CD14-positive monocyte (primary cell): ENCODE measurements around the gene CMTM2. TPM values are rescaled to one million over a fixed set of nuclear protein-coding genes. Genes with fewer than 3 reads are reported as not detected.
A peak's percentile ranks its signal among the peaks of the same experiment; 100 is the strongest.

Experiments
- DNase-seq, 3 donors: peaks; one replicate each; pipeline ENCODE4 v3.0.0-alpha.2; 2011 to 2022
- H2AFZ ChIP-seq: 2 replicates; pipeline ENCODE4 v1.6.0; 2012; ENCODE audit warnings: mild to moderate bottlenecking, low read depth, low read length, inconsistent platforms; ENCODE audit not compliant: insufficient read depth, poor library complexity, severe bottlenecking
- H3K27ac ChIP-seq, 2 donors: 1 replicate in 1 of 2; 2 replicates in 1 of 2; pipeline ENCODE4 v1.5.1; 2012 to 2013; ENCODE audit warnings: low read length in 2 of 2, control low read depth in 1 of 2, inconsistent platforms in 1 of 2, low read depth in 1 of 2, mild to moderate bottlenecking in 1 of 2
- H3K27me3 ChIP-seq, 2 donors: one replicate each; pipeline versions ENCODE4 v1.6.0 to v1.6.1; 2011 to 2013; ENCODE audit warnings: low read length in 2 of 2; ENCODE audit not compliant: control insufficient read depth in 2 of 2, insufficient read depth in 2 of 2
- H3K36me3 ChIP-seq, 2 donors: replicated peaks in 1 of 2; 1 replicate in 1 of 2; 2 replicates in 1 of 2; pipeline versions ENCODE4 v1.5.1 to v1.6.1; 2012 to 2013; ENCODE audit warnings: low read length in 2 of 2, control low read depth in 1 of 2, inconsistent platforms in 1 of 2, mild to moderate bottlenecking in 1 of 2; ENCODE audit not compliant: insufficient read depth in 2 of 2, control insufficient read depth in 1 of 2
- H3K4me1 ChIP-seq, 2 donors: 1 replicate in 1 of 2; 2 replicates in 1 of 2; pipeline versions ENCODE4 v1.5.1 to v1.6.1; 2012 to 2013; ENCODE audit warnings: low read length in 2 of 2, control low read depth in 1 of 2, inconsistent platforms in 1 of 2, mild to moderate bottlenecking in 1 of 2, moderate library complexity in 1 of 2; ENCODE audit not compliant: insufficient read depth in 2 of 2, control insufficient read depth in 1 of 2
- H3K4me2 ChIP-seq: replicated peaks from 2 replicates; pipeline ENCODE3; 2012; ENCODE audit warnings: low read length, moderate library complexity, mild to moderate bottlenecking; ENCODE audit not compliant: poor library complexity, severe bottlenecking; ENCODE audit errors: extremely low read depth
- H3K4me3 ChIP-seq, 3 experiments: fragments of 200-600 bp in 1 of 3; sonication (generic) in 1 of 3; replicated peaks in 1 of 3; 1 replicate in 2 of 3; 2 replicates in 1 of 3; pipeline ENCODE4 v1.5.1; 2011 to 2013; ENCODE audit warnings: low read length in 3 of 3, mild to moderate bottlenecking in 3 of 3, control low read depth in 2 of 3, low read depth in 2 of 3, inconsistent platforms in 1 of 3, moderate library complexity in 1 of 3
- H3K79me2 ChIP-seq: 2 replicates; pipeline ENCODE4 v1.6.0; 2012; ENCODE audit warnings: mild to moderate bottlenecking, control low read depth, inconsistent platforms, low read length, moderate library complexity; ENCODE audit not compliant: insufficient read depth
- H3K9ac ChIP-seq: 2 replicates; pipeline ENCODE4 v1.6.0; 2017; ENCODE audit warnings: low read length, mild to moderate bottlenecking; ENCODE audit not compliant: insufficient read depth, poor library complexity, severe bottlenecking
- H3K9me3 ChIP-seq, 2 donors: replicated peaks in 1 of 2; 1 replicate in 1 of 2; 2 replicates in 1 of 2; pipeline versions ENCODE4 v1.5.1 to v1.6.1; 2012 to 2013; ENCODE audit warnings: low read length in 2 of 2, control low read depth in 1 of 2; ENCODE audit not compliant: control insufficient read depth in 1 of 2, insufficient read depth in 1 of 2
- H4K20me1 ChIP-seq: 2 replicates; pipeline ENCODE4 v1.6.0; 2012; ENCODE audit warnings: mild to moderate bottlenecking, low read length, control low read depth, moderate library complexity; ENCODE audit not compliant: insufficient read depth
- H3K27ac Mint-ChIP-seq, 7 donors: one replicate each; pipeline ENCODE4 v1.8.0; 2020; ENCODE audit warnings: mild to moderate bottlenecking in 7 of 7, mixed read lengths in 7 of 7, moderate library complexity in 6 of 7, inconsistent platforms in 2 of 7
- H3K27me3 Mint-ChIP-seq, 3 donors: one replicate each; pipeline ENCODE4 v1.8.0; 2021 to 2022; ENCODE audit warnings: low read depth in 3 of 3, mild to moderate bottlenecking in 3 of 3, mixed read lengths in 3 of 3, moderate library complexity in 3 of 3, inconsistent platforms in 1 of 3
- H3K36me3 Mint-ChIP-seq, 2 donors: one replicate each; pipeline ENCODE4 v1.8.0; 2020; ENCODE audit warnings: mixed read lengths in 2 of 2, inconsistent platforms in 1 of 2, mild to moderate bottlenecking in 1 of 2
- H3K4me1 Mint-ChIP-seq: one replicate; pipeline ENCODE4 v1.8.0; 2020; ENCODE audit warnings: mild to moderate bottlenecking, mixed read lengths
- H3K4me3 Mint-ChIP-seq, 2 donors: one replicate each; pipeline ENCODE4 v1.8.0; 2020; ENCODE audit warnings: mild to moderate bottlenecking in 2 of 2, mixed read lengths in 2 of 2, moderate library complexity in 1 of 2
- H3K9me3 Mint-ChIP-seq, 7 donors: one replicate each; pipeline ENCODE4 v1.8.0; 2020 to 2022; ENCODE audit warnings: mixed read lengths in 7 of 7, mild to moderate bottlenecking in 6 of 7, moderate library complexity in 6 of 7, inconsistent platforms in 2 of 7
- CTCF ChIP-seq: fragments of 200-600 bp; IDR thresholded peaks from one replicate; pipeline ENCODE4 v1.8.0; 2022; ENCODE audit warnings: antibody characterized with exemption, mild to moderate bottlenecking
- WGBS: methylation state at CpG from one replicate; pipeline ENCODE4 v1.1.5; 2013; ENCODE audit warnings: missing lambda C conversion rate; ENCODE audit not compliant: insufficient coverage; 5-methylcytosine and 5-hydroxymethylcytosine counted together
- intact Hi-C, 2 donors: fragments of 100-400 bp; cut with micrococcal nuclease; formaldehyde crosslinking; loops; one replicate each; pipeline versions ENCODE4 v1.15.0 to v1.15.1; 2023
- polyA plus RNA-seq, 3 donors: library from polyadenylated mRNA; depleted of rRNA in 1 of 3; unstranded in 2 of 3; stranded (reverse) in 1 of 3; fragments of 300-500 nt in 2 of 3; fragments of >200 nt in 1 of 3; fragmentation: Illumina TruSeq in 2 of 3; gene quantifications; 1 replicate in 2 of 3; 2 replicates in 1 of 3; pipeline ENCODE4 v1.2.3, GENCODE V29; 2012 to 2021

The CMTM2 gene
- polyA plus RNA-seq, 3 donors, result 11.0 to 41.6 (median 39.1) TPM

- Histone ChIP-seq H3K27ac (no peak overlapping the region), H3K4me3 (no peak overlapping the region), H3K27me3 (no peaks in the 10 kb centered on the region), H2AFZ (no peak overlapping the region), H4K20me1 (peaks cover 13% of the 10 kb centered on the region), H3K9me3 (no peaks in the 10 kb centered on the region), H3K36me3 (peaks cover 14 to 51% of the 10 kb centered on the region in 2 donors), H3K9ac (no peak overlapping the region), H3K4me1 (no peaks in the 10 kb centered on the region), H3K4me2 (no peak overlapping the region), H3K79me2 (peaks cover 11% of the 10 kb centered on the region)
- WGBS, result 100% methylated on average over 3 of the region's 4 CpGs
- TF ChIP-seq CTCF, result no peak
- Mint-ChIP-seq H3K36me3 (peaks cover 40 to 58% of the 10 kb centered on the region in 2 donors), H3K4me3 (no peak overlapping the region), H3K4me1 (no peaks in the 10 kb centered on the region), H3K27ac (peak overlapping the region in 2 of 7 donors; percentile 44 to 59), H3K9me3 (peaks cover 0 to 2% (median 0%) of the 10 kb centered on the region in 7 donors), H3K27me3 (no peaks in the 10 kb centered on the region)
- intact Hi-C loops, result no loop called here
- no peak for DNase-seq
These were observed 55.4 kb downstream of the CMTM2 start for GRCh38 chr16:66634527-66635196.

DNA sequence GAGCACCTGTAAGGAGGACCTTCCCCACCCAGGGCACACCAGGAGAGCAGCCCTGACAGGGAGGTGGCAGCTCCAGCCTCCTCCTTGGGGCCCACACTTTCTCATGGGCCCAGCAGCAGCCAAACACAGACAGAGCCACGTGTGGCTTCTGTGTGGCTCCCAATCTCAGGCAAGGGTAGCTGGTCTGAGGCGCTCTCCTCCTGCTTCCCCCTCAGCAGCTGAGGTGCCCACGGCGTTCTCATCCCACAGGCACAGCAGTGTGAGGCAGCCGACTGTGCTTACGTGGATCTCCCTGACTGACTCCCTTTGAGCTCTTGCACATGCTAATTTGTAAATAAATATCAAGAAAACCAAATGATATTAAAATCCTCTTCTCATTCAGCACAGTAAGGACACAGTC lies 56.1 kb downstream of the CMTM2 start:
- peak overlapping the region in 1 of 7 donors; percentile 50 for H3K27ac Mint-ChIP-seq
- H3K4me1 Mint-ChIP-seq, result no peaks in the 10 kb centered on the region
- H3K36me3 Mint-ChIP-seq, result peaks cover 37 to 51% of the 10 kb centered on the region in 2 donors
- peaks cover 13% of the 10 kb centered on the region for H4K20me1 ChIP-seq
- peaks cover 0 to 2% (median 0%) of the 10 kb centered on the region in 7 donors for H3K9me3 Mint-ChIP-seq
- no peak overlapping the region for H3K27ac ChIP-seq
- H3K4me3 Mint-ChIP-seq, result no peak overlapping the region
- no peak for DNase-seq
- WGBS, result 93% methylated on average over 3 of the region's 6 CpGs
- no peaks in the 10 kb centered on the region for H3K27me3 ChIP-seq
- no peaks in the 10 kb centered on the region for H3K9me3 ChIP-seq
- H3K79me2 ChIP-seq, result peaks cover 18% of the 10 kb centered on the region
- no peak overlapping the region for H3K4me2 ChIP-seq
- no peak overlapping the region for H3K4me3 ChIP-seq
- intact Hi-C loops, result no loop called here
- no peak overlapping the region for H3K9ac ChIP-seq
- H3K36me3 ChIP-seq, result peaks cover 14 to 47% of the 10 kb centered on the region in 2 donors
- no peak overlapping the region for H2AFZ ChIP-seq
- no peak for TF ChIP-seq CTCF
- no peaks in the 10 kb centered on the region for H3K4me1 ChIP-seq
- peaks cover 0 to 1% (median 0%) of the 10 kb centered on the region in 3 donors for H3K27me3 Mint-ChIP-seq
